Endothelial cell of hepatic sinusoid (primary cell): ENCODE results near the gene OR12D2.
"Not testable (repeated sequence)": the region's sequence is repeated elsewhere in the genome, so short reads cannot be mapped to it uniquely, and the experiment has no call there.

Experiments
- in situ Hi-C: cut with HindIII; loops from 2 replicates; pipeline ENCODE4 v1.10.0; 2017; ENCODE audit warnings: low sequenced_read_pairs

OR12D2 gene

GRCh38 chr6:29395331-29395730, at the start of gene OR12D2:
OR12D2 (plus strand) TSS chr6:29395631; CDS start chr6:29396700, 1,069 bp downstream.
- in situ Hi-C loops: no loop called here

GRCh38 chr6:29349348-29349747, 46.1 kb upstream of the OR12D2 start:
- in situ Hi-C loops: not testable (repeated sequence)

- in situ Hi-C loops: no loop called here
These were observed 40.5 kb upstream of the OR12D2 start for GRCh38 chr6:29354980-29355379.

- in situ Hi-C loops: no loop called here
These were observed 39.8 kb upstream of the OR12D2 start for GRCh38 chr6:29355603-29356002.

- in situ Hi-C loops: no loop called here
These were observed 26.7 kb upstream of the OR12D2 start, which contains the start of gene OR5V1 for GRCh38 chr6:29368765-29369164. OR5V1 (minus strand) TSS chr6:29368865; CDS start chr6:29356195, 12,670 bp downstream.

- in situ Hi-C loops: no loop called here
These were observed 20.2 kb upstream of the OR12D2 start, which contains the start of gene OR12D3 for GRCh38 chr6:29375191-29375590. OR12D3 (minus strand) TSS chr6:29375291; CDS start chr6:29375287, 4 bp downstream.

GRCh38 chr6:29376003-29376402, 19.4 kb upstream of the OR12D2 start:
- in situ Hi-C loops: no loop called here

- in situ Hi-C loops: no loop called here
These were observed 6.9 kb upstream of the OR12D2 start for GRCh38 chr6:29388533-29388932.

- in situ Hi-C loops: no loop called here
These were observed 4.1 kb downstream of the OR12D2 start for GRCh38 chr6:29399525-29399924.

GRCh38 chr6:29403801-29404200, 8.4 kb downstream of the OR12D2 start:
- in situ Hi-C loops: no loop called here

- in situ Hi-C loops: no loop called here
These were observed 19.2 kb downstream of the OR12D2 start, which contains the start of gene OR12D1 for GRCh38 chr6:29414588-29414987. OR12D1 (plus strand) TSS chr6:29414928.

- in situ Hi-C loops: no loop called here
These were observed 24.1 kb downstream of the OR12D2 start for GRCh38 chr6:29419516-29419915.

- in situ Hi-C loops: no loop called here
These were observed 28.7 kb downstream of the OR12D2 start for GRCh38 chr6:29424168-29424567.

- in situ Hi-C loops: no loop called here
These were observed 29.1 kb downstream of the OR12D2 start for GRCh38 chr6:29424575-29424974.

GRCh38 chr6:29425075-29425474, 29.6 kb downstream of the OR12D2 start:
- in situ Hi-C loops: no loop called here

- in situ Hi-C loops: no loop called here
These were observed 31.2 kb downstream of the OR12D2 start for GRCh38 chr6:29426654-29427053.

GRCh38 chr6:29436730-29437129, 41.3 kb downstream of the OR12D2 start:
- in situ Hi-C loops: not testable (repeated sequence)

- in situ Hi-C loops: no loop called here
These were observed 43.6 kb downstream of the OR12D2 start, which contains the start of gene OR10C1 for GRCh38 chr6:29439006-29439405. OR10C1 (plus strand) TSS chr6:29439306; CDS start chr6:29440016, 710 bp downstream.

GRCh38 chr6:29442719-29443118, 47.3 kb downstream of the OR12D2 start:
- in situ Hi-C loops: no loop called here

- in situ Hi-C loops: not testable (repeated sequence)
These were observed 48.6 kb downstream of the OR12D2 start for GRCh38 chr6:29444031-29444430.
